Right hindlimb (tissue), 1 donor: ENCODE results near the gene TBPL2.
"Not testable (repeated sequence)": the region's sequence is repeated elsewhere in the genome, so short reads cannot be mapped to it uniquely, and the experiment has no call there.

ENCODE experiments used
- DNase-seq: peaks from one replicate; pipeline ENCODE4 v3.0.0-alpha.2; 2018

TBPL2 gene

GRCh38 chr14:55399852-55400251 lies 40.6 kb downstream of the TBPL2 start:
- no peak for DNase-seq

GRCh38 chr14:55399183-55399582 lies 41.2 kb downstream of the TBPL2 start:
- no peak for DNase-seq

- no peak for DNase-seq
Measured at GRCh38 chr14:55398679-55399078, 41.7 kb downstream of the TBPL2 start.

GRCh38 chr14:55389330-55389729 lies 51.1 kb downstream of the TBPL2 start:
- no peak for DNase-seq

- no peak for DNase-seq
Measured at GRCh38 chr14:55388160-55388559, 52.3 kb downstream of the TBPL2 start.

GRCh38 chr14:55387121-55387520 lies 53.3 kb downstream of the TBPL2 start:
- DNase-seq = no peak

- DNase-seq = no peak
Measured at GRCh38 chr14:55386037-55386808, 54.2 kb downstream of the TBPL2 start.

GRCh38 chr14:55384536-55384935 lies 55.9 kb downstream of the TBPL2 start:
- DNase-seq = no peak

GRCh38 chr14:55383541-55384140 lies 56.8 kb downstream of the TBPL2 start:
- no peak for DNase-seq

GRCh38 chr14:55383056-55383466 lies 57.4 kb downstream of the TBPL2 start:
- not testable (repeated sequence) for DNase-seq

- DNase-seq = no peak
Measured at GRCh38 chr14:55382483-55382882, 57.9 kb downstream of the TBPL2 start.

GRCh38 chr14:55381561-55381960 lies 58.9 kb downstream of the TBPL2 start:
- no peak for DNase-seq

GRCh38 chr14:55381040-55381439 lies 59.4 kb downstream of the TBPL2 start:
- DNase-seq = no peak

GRCh38 chr14:55377236-55377635 lies 63.2 kb downstream of the TBPL2 start:
- no peak for DNase-seq

- DNase-seq = no peak
Measured at GRCh38 chr14:55374771-55375170, 65.6 kb downstream of the TBPL2 start.

- DNase-seq = no peak
Measured at GRCh38 chr14:55373784-55374705, 66.4 kb downstream of the TBPL2 start.

- DNase-seq = no peak
Measured at GRCh38 chr14:55372825-55373224, 67.6 kb downstream of the TBPL2 start.

- DNase-seq = no peak
Measured at GRCh38 chr14:55372423-55372822, 68.0 kb downstream of the TBPL2 start.

- no peak for DNase-seq
Measured at GRCh38 chr14:55370883-55371455, 69.4 kb downstream of the TBPL2 start.

GRCh38 chr14:55366271-55366670 lies 74.1 kb downstream of the TBPL2 start:
- no peak for DNase-seq
